ENCODE data around the gene IVD. TPM values are rescaled to one million over a fixed set of nuclear protein-coding genes. Genes with fewer than 3 reads are reported as not detected.

The IVD gene
- polyA plus RNA-seq, 1 donor (not counting 4 experiments of a cell fraction or from before 2014, with no cell fraction given), result 13.0 TPM

DNA sequence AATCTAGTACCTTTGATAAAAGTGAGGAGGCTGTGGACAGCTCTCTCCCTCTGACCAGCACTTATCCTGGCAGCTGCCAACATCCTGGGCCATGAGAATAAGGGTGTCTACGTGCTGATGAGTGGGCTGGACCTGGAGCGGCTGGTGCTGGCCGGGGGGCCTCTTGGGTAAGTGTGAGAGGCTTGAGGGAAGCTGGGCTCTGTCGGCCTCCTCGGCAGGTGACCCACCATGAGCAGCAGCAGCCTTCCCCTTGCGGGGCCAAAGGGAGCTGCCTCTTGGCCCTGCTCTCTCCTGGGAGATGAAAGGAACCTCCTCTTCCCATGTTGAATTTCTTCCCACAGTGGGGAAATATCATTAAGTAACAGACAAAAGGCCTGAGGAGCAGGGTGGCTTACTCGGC lies 9.2 kb downstream of the IVD start:
- no peaks in the 10 kb centered on the region for H3K27me3 ChIP-seq (ENCODE audit: control insufficient read depth, extremely low read depth, insufficient read depth, low read length)
- TF ChIP-seq EZH2 (IDR thresholded peaks at IDR 0.05; ENCODE audit: low read length), result no peak
- TF ChIP-seq, protein P1, sequence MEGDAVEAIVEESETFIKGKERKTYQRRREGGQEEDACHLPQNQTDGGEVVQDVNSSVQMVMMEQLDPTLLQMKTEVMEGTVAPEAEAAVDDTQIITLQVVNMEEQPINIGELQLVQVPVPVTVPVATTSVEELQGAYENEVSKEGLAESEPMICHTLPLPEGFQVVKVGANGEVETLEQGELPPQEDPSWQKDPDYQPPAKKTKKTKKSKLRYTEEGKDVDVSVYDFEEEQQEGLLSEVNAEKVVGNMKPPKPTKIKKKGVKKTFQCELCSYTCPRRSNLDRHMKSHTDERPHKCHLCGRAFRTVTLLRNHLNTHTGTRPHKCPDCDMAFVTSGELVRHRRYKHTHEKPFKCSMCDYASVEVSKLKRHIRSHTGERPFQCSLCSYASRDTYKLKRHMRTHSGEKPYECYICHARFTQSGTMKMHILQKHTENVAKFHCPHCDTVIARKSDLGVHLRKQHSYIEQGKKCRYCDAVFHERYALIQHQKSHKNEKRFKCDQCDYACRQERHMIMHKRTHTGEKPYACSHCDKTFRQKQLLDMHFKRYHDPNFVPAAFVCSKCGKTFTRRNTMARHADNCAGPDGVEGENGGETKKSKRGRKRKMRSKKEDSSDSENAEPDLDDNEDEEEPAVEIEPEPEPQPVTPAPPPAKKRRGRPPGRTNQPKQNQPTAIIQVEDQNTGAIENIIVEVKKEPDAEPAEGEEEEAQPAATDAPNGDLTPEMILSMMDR (optimal IDR thresholded peaks at IDR 0.05 in 1 of 3, IDR thresholded peaks at IDR 0.05 in 1 of 3, conservative IDR thresholded peaks at IDR 0.05 in 1 of 3; ENCODE audit: extremely low read depth in 1 of 3, insufficient read depth in 2 of 3, low read length in 3 of 3), result no peak
- H3K4me3 ChIP-seq (ENCODE audit: control insufficient read depth in 2 of 3, extremely low read depth in 1 of 3, insufficient read depth in 2 of 3, low read depth in 1 of 3, low read length in 3 of 3), result no peak overlapping the region
- dilution Hi-C loops (cut with MboI; ENCODE audit: extremely low pct_ligation_motif_present, low sequenced_read_pairs), result no loop called here
- H3K4me2 ChIP-seq (ENCODE audit: control insufficient read depth, extremely low read depth, insufficient read depth, low read depth, low read length), result no peak overlapping the region
- H4K20me1 ChIP-seq (ENCODE audit: control insufficient read depth, extremely low read depth, insufficient read depth, low read length), result no peaks in the 10 kb centered on the region
- H3K36me3 ChIP-seq (ENCODE audit: control insufficient read depth in 2 of 2, extremely low read depth in 1 of 2, insufficient read depth in 2 of 2, low read length in 2 of 2), result peaks cover 13 to 20% of the 10 kb centered on the region in 2 experiments
- no peak overlapping the region for H3K27ac ChIP-seq (ENCODE audit: control insufficient read depth, insufficient read depth, low read length)
- H3K9me1 ChIP-seq (ENCODE audit: control insufficient read depth, extremely low read depth, insufficient read depth, low read length), result no peaks in the 10 kb centered on the region
- H3K79me2 ChIP-seq (ENCODE audit: control insufficient read depth, insufficient read depth, low read length), result no peaks in the 10 kb centered on the region
- FAIRE-seq (no peak), DNase-seq (ENCODE audit: low read depth, low spot score) (no peak)
- H3K9me3 ChIP-seq (ENCODE audit: control insufficient read depth, low read depth, low read length), result no peaks in the 10 kb centered on the region
- no peak overlapping the region for H2AFZ ChIP-seq (ENCODE audit: control insufficient read depth, low read length)
- H3K4me1 ChIP-seq (ENCODE audit: control insufficient read depth, extremely low read depth, insufficient read depth, low read length), result no peaks in the 10 kb centered on the region
- no peak overlapping the region for H3K9ac ChIP-seq (ENCODE audit: control insufficient read depth, extremely low read depth, insufficient read depth, low read length)

- Histone ChIP-seq H3K4me3 (ENCODE audit: control insufficient read depth in 2 of 3, extremely low read depth in 1 of 3, insufficient read depth in 2 of 3, low read depth in 1 of 3, low read length in 3 of 3) (no peak overlapping the region), H3K9me1 (ENCODE audit: control insufficient read depth, extremely low read depth, insufficient read depth, low read length) (no peaks in the 10 kb centered on the region), H3K9ac (ENCODE audit: control insufficient read depth, extremely low read depth, insufficient read depth, low read length) (no peak overlapping the region), H3K4me1 (ENCODE audit: control insufficient read depth, extremely low read depth, insufficient read depth, low read length) (no peaks in the 10 kb centered on the region), H3K4me2 (ENCODE audit: control insufficient read depth, extremely low read depth, insufficient read depth, low read depth, low read length) (no peak overlapping the region), H3K79me2 (ENCODE audit: control insufficient read depth, insufficient read depth, low read length) (no peaks in the 10 kb centered on the region), H3K27ac (ENCODE audit: control insufficient read depth, insufficient read depth, low read length) (no peak overlapping the region), H3K9me3 (ENCODE audit: control insufficient read depth, low read depth, low read length) (no peaks in the 10 kb centered on the region), H4K20me1 (ENCODE audit: control insufficient read depth, extremely low read depth, insufficient read depth, low read length) (no peaks in the 10 kb centered on the region), H3K36me3 (ENCODE audit: control insufficient read depth in 2 of 2, extremely low read depth in 1 of 2, insufficient read depth in 2 of 2, low read length in 2 of 2) (peaks cover 13 to 18% of the 10 kb centered on the region in 2 experiments), H2AFZ (ENCODE audit: control insufficient read depth, low read length) (no peak overlapping the region), H3K27me3 (ENCODE audit: control insufficient read depth, extremely low read depth, insufficient read depth, low read length) (no peaks in the 10 kb centered on the region)
- TF ChIP-seq, protein P1 (optimal IDR thresholded peaks at IDR 0.05 in 1 of 3, IDR thresholded peaks at IDR 0.05 in 1 of 3, conservative IDR thresholded peaks at IDR 0.05 in 1 of 3; ENCODE audit: extremely low read depth in 1 of 3, insufficient read depth in 2 of 3, low read length in 3 of 3), result no peak
- dilution Hi-C loops (cut with MboI; ENCODE audit: extremely low pct_ligation_motif_present, low sequenced_read_pairs), result no loop called here
- no peak for FAIRE-seq
- DNase-seq (ENCODE audit: low read depth, low spot score), result no peak
These were observed 9.6 kb downstream of the IVD start for GRCh38 chr15:40415226-40415625.

All from keratinocyte (primary cell).